H1 (cell line): ENCODE data around the gene OTC. TPM values are rescaled to one million over a fixed set of nuclear protein-coding genes. Genes with fewer than 3 reads are reported as not detected.

ENCODE experiments used
- CTCF ChIA-PET: fragments of 300-600 bp; sonication (Branson Sonifier 250); formaldehyde crosslinking; loops from one replicate; lab custom pipeline; 2021; ENCODE audit not compliant: partially characterized antibody; lab: Charles Lee
- POLR2A ChIA-PET: fragments of 300-600 bp; sonication (Branson Sonifier 250); formaldehyde crosslinking; loops from one replicate; lab custom pipeline; 2021; ENCODE audit warnings: inconsistent platforms; ENCODE audit not compliant: partially characterized antibody; lab: Charles Lee
- DNase-seq, 2 experiments: peaks; one replicate each; pipeline versions ENCODE4 v3.0.0 to v3.0.0-alpha.2; 2010 to 2022; ENCODE audit warnings: low spot score in 2 of 2, low read depth in 1 of 2, mixed read lengths in 1 of 2
- FAIRE-seq: peaks from 2 replicates; lab custom pipeline; 2011; peaks lifted over from hg19 to GRCh38; lab: Jason Lieb, UNC
- H2AFZ ChIP-seq: 2 replicates; pipeline ENCODE4 v1.8.1; 2012; ENCODE audit warnings: low read length, inconsistent platforms
- H2AK5ac ChIP-seq: 2 replicates; pipeline ENCODE4 v1.6.1; 2013; ENCODE audit warnings: low read depth, low read length
- H2BK120ac ChIP-seq: replicated peaks from 2 replicates; pipeline ENCODE3; 2013; ENCODE audit warnings: low read depth, low read length, inconsistent platforms
- H2BK12ac ChIP-seq: 2 replicates; pipeline ENCODE4 v1.6.1; 2013; ENCODE audit warnings: low read depth, low read length
- H2BK15ac ChIP-seq: 2 replicates; pipeline ENCODE4 v1.6.1; 2013; ENCODE audit warnings: low read length
- H2BK20ac ChIP-seq: 2 replicates; pipeline ENCODE4 v1.6.1; 2013; ENCODE audit warnings: low read length
- H2BK5ac ChIP-seq: 2 replicates; pipeline ENCODE4 v1.6.1; 2013; ENCODE audit warnings: low read depth, low read length
- H3K14ac ChIP-seq: 2 replicates; pipeline ENCODE4 v1.6.1; 2013; ENCODE audit warnings: inconsistent platforms; ENCODE audit not compliant: insufficient read length
- H3K18ac ChIP-seq: 2 replicates; pipeline ENCODE4 v1.6.1; 2013; ENCODE audit warnings: low read length; ENCODE audit errors: extremely low read depth
- H3K23ac ChIP-seq: 2 replicates; pipeline ENCODE4 v1.6.1; 2013; ENCODE audit warnings: inconsistent platforms; ENCODE audit not compliant: insufficient read length
- H3K23me2 ChIP-seq: 2 replicates; pipeline ENCODE4 v1.6.1; 2013; ENCODE audit warnings: low read depth, low read length
- H3K27ac ChIP-seq: 2 replicates; pipeline ENCODE4 v1.6.1; 2011; ENCODE audit warnings: low read depth, low read length, inconsistent platforms
- H3K27me3 ChIP-seq, 4 experiments: replicated peaks in 1 of 4; 1 replicate in 1 of 4; 2 replicates in 3 of 4; pipeline versions ENCODE4 v1.6.1 to v1.8.1; 2011 to 2013; ENCODE audit warnings: low read length in 3 of 4, mild to moderate bottlenecking in 3 of 4, inconsistent platforms in 2 of 4, mixed read lengths in 2 of 4, moderate library complexity in 1 of 4; ENCODE audit not compliant: control insufficient read depth in 3 of 4, insufficient read depth in 3 of 4; ENCODE audit errors: extremely low read depth in 1 of 4
- H3K36me3 ChIP-seq, 4 experiments: 2 replicates each; pipeline versions ENCODE4 v1.6.1 to v1.8.1; 2011 to 2013; ENCODE audit warnings: mild to moderate bottlenecking in 4 of 4, low read length in 3 of 4, moderate library complexity in 2 of 4, control low read depth in 1 of 4, inconsistent platforms in 1 of 4; ENCODE audit not compliant: insufficient read depth in 4 of 4, control insufficient read depth in 2 of 4
- H3K4ac ChIP-seq: replicated peaks from 2 replicates; pipeline ENCODE3; 2013; ENCODE audit warnings: low read length, low read depth, mixed read lengths, inconsistent platforms; ENCODE audit not compliant: insufficient read length
- H3K4me1 ChIP-seq, 4 experiments: replicated peaks in 1 of 4; 1 replicate in 1 of 4; 2 replicates in 3 of 4; pipeline versions ENCODE4 v1.6.1 to v1.8.1; 2011 to 2013; ENCODE audit warnings: low read length in 3 of 4, inconsistent platforms in 2 of 4, mixed read lengths in 1 of 4; ENCODE audit not compliant: insufficient read depth in 4 of 4, control insufficient read depth in 3 of 4
- H3K4me2 ChIP-seq, 2 experiments: 2 replicates each; pipeline versions ENCODE4 v1.6.1 to v1.8.1; 2011 to 2013; ENCODE audit warnings: low read depth in 2 of 2, low read length in 2 of 2, control low read depth in 1 of 2, inconsistent platforms in 1 of 2, mild to moderate bottlenecking in 1 of 2; ENCODE audit not compliant: insufficient read depth in 1 of 2
- H3K4me3 ChIP-seq, 4 experiments: fragments of 200-600, 300-600 bp in 1 of 4; sonication (generic), shearing (Covaris generic), sonication (Bioruptor Twin) in 1 of 4; 2 replicates each; pipeline versions ENCODE4 v1.5.1 to v1.8.1; 2011 to 2016; ENCODE audit warnings: low read length in 4 of 4, low read depth in 3 of 4, control low read depth in 2 of 4, inconsistent platforms in 2 of 4, mild to moderate bottlenecking in 2 of 4, mixed read lengths in 1 of 4, moderate library complexity in 1 of 4; ENCODE audit not compliant: insufficient read depth in 2 of 4; ENCODE audit errors: extremely low read depth in 1 of 4
- H3K56ac ChIP-seq: replicated peaks from 2 replicates; pipeline ENCODE3; 2013; ENCODE audit warnings: low read depth, mild to moderate bottlenecking, mixed read lengths, low read length, inconsistent platforms; ENCODE audit not compliant: insufficient read length
- H3K79me1 ChIP-seq: 2 replicates; pipeline ENCODE4 v1.6.1; 2013; ENCODE audit warnings: low read depth, low read length, control low read depth
- H3K79me2 ChIP-seq, 2 experiments: 2 replicates each; pipeline versions ENCODE4 v1.6.1 to v1.8.1; 2012 to 2013; ENCODE audit warnings: low read length in 2 of 2, mild to moderate bottlenecking in 2 of 2, inconsistent platforms in 1 of 2; ENCODE audit not compliant: insufficient read depth in 2 of 2, control insufficient read depth in 1 of 2
- H3K9ac ChIP-seq, 4 experiments: replicated peaks in 1 of 4; 1 replicate in 1 of 4; 2 replicates in 3 of 4; pipeline versions ENCODE4 v1.6.1 to v1.8.1; 2011 to 2013; ENCODE audit warnings: low read depth in 3 of 4, low read length in 3 of 4, control low read depth in 2 of 4, mild to moderate bottlenecking in 2 of 4, moderate library complexity in 2 of 4, inconsistent platforms in 1 of 4; ENCODE audit errors: extremely low read depth in 1 of 4
- H3K9me3 ChIP-seq, 2 experiments: 2 replicates each; pipeline versions ENCODE4 v1.6.1 to v1.8.1; 2012 to 2013; ENCODE audit warnings: mild to moderate bottlenecking in 2 of 2, moderate library complexity in 2 of 2, control low read depth in 1 of 2, inconsistent platforms in 1 of 2, low read depth in 1 of 2, low read length in 1 of 2, mixed read lengths in 1 of 2; ENCODE audit not compliant: insufficient read depth in 2 of 2
- H4K20me1 ChIP-seq, 2 experiments: replicated peaks in 1 of 2; 2 replicates each; pipeline versions ENCODE3 to v1.8.1; 2011 to 2013; ENCODE audit warnings: inconsistent platforms in 2 of 2, low read length in 2 of 2, mild to moderate bottlenecking in 1 of 2; ENCODE audit not compliant: insufficient read depth in 2 of 2, control insufficient read depth in 1 of 2
- H4K5ac ChIP-seq: 2 replicates; pipeline ENCODE4 v1.6.1; 2013; ENCODE audit warnings: low read length, low read depth, mixed read lengths, inconsistent platforms; ENCODE audit not compliant: insufficient read length
- H4K8ac ChIP-seq: 2 replicates; pipeline ENCODE4 v1.8.0; 2013; ENCODE audit warnings: mild to moderate bottlenecking, moderate library complexity, low read length, inconsistent platforms; ENCODE audit not compliant: insufficient read depth; ENCODE audit errors: extremely low read depth
- H4K91ac ChIP-seq: replicated peaks from 2 replicates; pipeline ENCODE3; 2013; ENCODE audit warnings: low read length, mixed read lengths, inconsistent platforms; ENCODE audit not compliant: insufficient read length
- ATF2 ChIP-seq: IDR thresholded peaks from 2 replicates; pipeline ENCODE4 v1.6.1; 2012; ENCODE audit warnings: low read length, inconsistent platforms
- CHD2 ChIP-seq: IDR thresholded peaks from 2 replicates; pipeline ENCODE4 v1.6.1; 2012; ENCODE audit warnings: low read length, improper control_type of control experiment
- CTBP2 ChIP-seq: IDR thresholded peaks from 2 replicates; pipeline ENCODE4 v1.7.0; 2011; ENCODE audit warnings: borderline replicate concordance, mild to moderate bottlenecking, moderate library complexity, mixed read lengths, low read length; ENCODE audit not compliant: insufficient read depth, insufficient read length
- EP300 ChIP-seq, 2 experiments: IDR thresholded peaks; 1 replicate in 1 of 2; 2 replicates in 1 of 2; pipeline ENCODE4 v1.6.1; 2011 to 2012; ENCODE audit warnings: low read depth in 2 of 2, low read length in 2 of 2, mild to moderate bottlenecking in 2 of 2, borderline replicate concordance in 1 of 2, inconsistent platforms in 1 of 2, moderate library complexity in 1 of 2
- FOSL1 ChIP-seq: IDR thresholded peaks from 2 replicates; pipeline ENCODE4 v1.6.1; 2011; ENCODE audit warnings: mild to moderate bottlenecking, low read depth, low read length, moderate library complexity; ENCODE audit not compliant: insufficient read depth
- GABPA ChIP-seq: IDR thresholded peaks from 2 replicates; pipeline ENCODE4 v1.6.1; 2011; ENCODE audit warnings: mild to moderate bottlenecking, low read length, moderate library complexity, borderline replicate concordance; ENCODE audit not compliant: insufficient read depth
- HDAC2 ChIP-seq, 2 experiments: fragments of 300-600 bp in 1 of 2; sonication (generic) in 1 of 2; IDR thresholded peaks; 2 replicates each; pipeline ENCODE4 v1.6.1; 2011 to 2012; ENCODE audit warnings: low read depth in 2 of 2, low read length in 2 of 2, mild to moderate bottlenecking in 2 of 2, moderate library complexity in 2 of 2, borderline replicate concordance in 1 of 2, inconsistent platforms in 1 of 2
- JUN ChIP-seq: IDR thresholded peaks from 2 replicates; pipeline ENCODE4 v1.6.1; 2011; ENCODE audit warnings: low read depth, mild to moderate bottlenecking, improper control_type of control experiment, low read length
- NRF1 ChIP-seq: IDR thresholded peaks from 2 replicates; pipeline ENCODE4 v1.6.1; 2011; ENCODE audit warnings: mild to moderate bottlenecking, low read depth, low read length, improper control_type of control experiment
- POLR2AphosphoS5 ChIP-seq: IDR thresholded peaks from 2 replicates; pipeline ENCODE4 v1.6.1; 2011; ENCODE audit warnings: low read depth, low read length
- SIN3A ChIP-seq, 2 experiments: IDR thresholded peaks in 1 of 2; conservative IDR thresholded peaks in 1 of 2; 2 replicates each; pipeline ENCODE4 v1.6.1; 2011 to 2012; ENCODE audit warnings: low read length in 2 of 2, improper control_type of control experiment in 1 of 2, low read depth in 1 of 2, mild to moderate bottlenecking in 1 of 2
- TAF1 ChIP-seq: IDR thresholded peaks from 2 replicates; pipeline ENCODE4 v1.6.1; 2011; ENCODE audit warnings: mild to moderate bottlenecking, low read depth, low read length
- YY1 ChIP-seq: IDR thresholded peaks from 2 replicates; pipeline ENCODE4 v1.6.1; 2011; ENCODE audit warnings: low read depth, mild to moderate bottlenecking, low read length
- polyA plus RNA-seq, 7 experiments: library from polyadenylated mRNA; depleted of rRNA in 3 of 7; stranded (reverse) in 5 of 7; unstranded in 2 of 7; fragments of >200 nt in 5 of 7; fragments of 200-250 nt in 2 of 7; gene quantifications; 1 replicate in 5 of 7; 2 replicates in 1 of 7; 4 replicates in 1 of 7; pipeline versions ENCODE4 v1.2.1 to v1.2.3, GENCODE V29; 2011 to 2013; ENCODE audit warnings: missing spikeins in 2 of 7, mixed read lengths in 2 of 7
- total RNA-seq: library from RNA; stranded (reverse); fragmentation: NEBNext Ultra II Directional; extraction: Animal tissue kit (Norgen Biotek cat#: 25700); gene quantifications from 2 replicates; pipeline ENCODE4 v1.2.1, GENCODE V29; 2021

The OTC gene
- total and polyA plus RNA-seq, 2 of the 8 experiments (the other 6 are each of a cell fraction or from before 2014, with no cell fraction given): not detected

- Histone ChIP-seq H2AFZ (no peak overlapping the region), H4K8ac (no peak overlapping the region), H2BK120ac (no peak overlapping the region), H3K27ac (no peak overlapping the region), H2BK5ac (no peak overlapping the region), H3K23me2 (no peaks in the 10 kb centered on the region), H3K14ac (no peak overlapping the region), H3K18ac (no peak overlapping the region), H3K9ac (no peak overlapping the region), H3K79me1 (no peaks in the 10 kb centered on the region), H4K91ac (no peak overlapping the region), H2BK15ac (no peak overlapping the region), H3K4me3 (no peak overlapping the region), H4K5ac (no peak overlapping the region), H3K4me1 (no peaks in the 10 kb centered on the region), H3K4ac (no peak overlapping the region), H2BK12ac (no peak overlapping the region), H3K9me3 (no peaks in the 10 kb centered on the region), H4K20me1 (no peaks in the 10 kb centered on the region), H3K27me3 (no peaks in the 10 kb centered on the region), H2BK20ac (no peak overlapping the region), H3K4me2 (no peak overlapping the region), H3K56ac (no peak overlapping the region), H3K79me2 (no peaks in the 10 kb centered on the region), H3K23ac (no peak overlapping the region), H3K36me3 (no peaks in the 10 kb centered on the region), H2AK5ac (no peak overlapping the region)
- no peak for FAIRE-seq
- ChIA-PET POLR2A (no interaction called here), CTCF (no interaction called here)
- no peak for DNase-seq
- no peak for TF ChIP-seq GABPA
- TF ChIP-seq CHD2: no peak
- no peak for TF ChIP-seq TAF1
- TF ChIP-seq POLR2AphosphoS5: no peak
- no peak for TF ChIP-seq HDAC2 (IDR thresholded peaks at IDR 0.05; ENCODE audit: borderline replicate concordance in 1 of 2, low read depth in 2 of 2, low read length in 2 of 2)
- TF ChIP-seq ATF2: no peak
- TF ChIP-seq NRF1: no peak
- no peak for TF ChIP-seq YY1
- no peak for TF ChIP-seq EP300 (IDR thresholded peaks at IDR 0.05; ENCODE audit: borderline replicate concordance in 1 of 2, low read depth in 2 of 2, low read length in 2 of 2)
- no peak for TF ChIP-seq JUN
- TF ChIP-seq SIN3A (conservative IDR thresholded peaks at IDR 0.05 in 1 of 2, IDR thresholded peaks at IDR 0.05 in 1 of 2; ENCODE audit: low read depth in 1 of 2, low read length in 2 of 2): no peak
- TF ChIP-seq CTBP2: no peak
- TF ChIP-seq FOSL1: no peak
These were observed 74.4 kb downstream of the OTC start for GRCh38 chrX:38426785-38427184.
